GM19238 (cell line): ENCODE measurements around the gene MAPK8IP1.

Experiments used
- DNase-seq: peaks from one replicate; pipeline ENCODE4 v3.0.0; 2011; ENCODE audit warnings: low spot score; ENCODE audit not compliant: insufficient read length

The MAPK8IP1 gene

GRCh38 chr11:45942381-45942780 is 56.9 kb downstream of the MAPK8IP1 start:
- DNase-seq = no peak

GRCh38 chr11:45945397-45945999 is 60.0 kb downstream of the MAPK8IP1 start:
- DNase-seq = no peak

GRCh38 chr11:45947885-45948284 is 62.4 kb downstream of the MAPK8IP1 start:
- no peak for DNase-seq

- no peak for DNase-seq
These were observed 62.9 kb downstream of the MAPK8IP1 start for GRCh38 chr11:45948356-45948755.

- no peak for DNase-seq
These were observed 64.5 kb downstream of the MAPK8IP1 start for GRCh38 chr11:45949992-45950407.
